T-helper 2 cell (primary cell): ENCODE measurements around the gene RAD21L1.
A peak's percentile ranks its signal among the peaks of the same experiment; 100 is the strongest.
"Not testable (repeated sequence)": the region's sequence is repeated elsewhere in the genome, so short reads cannot be mapped to it uniquely, and the experiment has no call there.

ENCODE experiments used
- DNase-seq, 5 experiments: peaks; one replicate each; pipeline versions ENCODE4 v3.0.0 to v3.0.0-alpha.2; 2012 to 2022

Gene RAD21L1

DNA sequence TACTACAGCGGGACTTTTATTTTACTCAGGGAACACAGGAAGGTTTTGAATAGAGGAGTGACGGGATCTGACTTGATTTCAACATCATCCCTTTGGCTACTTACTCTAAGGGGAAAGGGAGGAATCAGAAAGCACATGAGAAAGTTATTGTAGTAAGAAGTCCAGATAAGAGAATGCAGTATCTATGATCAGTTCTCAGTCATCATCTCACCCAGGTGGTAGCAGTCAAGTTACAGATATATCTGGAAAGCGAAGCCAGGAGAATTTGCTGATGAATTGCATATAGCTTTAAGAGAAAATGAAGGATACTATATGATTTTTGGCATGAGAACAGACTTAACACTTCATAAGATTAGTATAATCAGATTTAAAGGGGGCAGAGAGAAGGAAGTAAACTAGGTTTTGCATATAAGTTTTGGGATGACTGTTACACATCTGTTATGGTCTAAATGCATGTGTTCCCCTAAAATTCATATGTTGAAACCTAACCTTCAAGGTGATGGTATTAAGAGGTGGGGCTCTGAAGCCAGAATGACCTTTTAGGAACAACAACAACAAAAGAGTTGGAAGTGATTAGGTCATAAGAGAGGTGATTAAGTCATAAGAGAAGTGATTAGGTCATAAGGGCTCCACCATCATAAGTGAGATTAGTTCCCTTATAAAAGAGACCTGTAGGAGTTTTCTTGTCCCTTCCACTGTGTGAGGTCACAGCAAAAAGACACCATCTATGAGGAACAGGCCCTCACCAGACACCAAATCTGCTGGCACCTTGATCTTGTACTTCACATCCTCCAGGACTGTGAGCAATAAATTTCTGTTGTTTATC is 6.7 kb downstream of the RAD21L1 start:
- no peak for DNase-seq

DNA sequence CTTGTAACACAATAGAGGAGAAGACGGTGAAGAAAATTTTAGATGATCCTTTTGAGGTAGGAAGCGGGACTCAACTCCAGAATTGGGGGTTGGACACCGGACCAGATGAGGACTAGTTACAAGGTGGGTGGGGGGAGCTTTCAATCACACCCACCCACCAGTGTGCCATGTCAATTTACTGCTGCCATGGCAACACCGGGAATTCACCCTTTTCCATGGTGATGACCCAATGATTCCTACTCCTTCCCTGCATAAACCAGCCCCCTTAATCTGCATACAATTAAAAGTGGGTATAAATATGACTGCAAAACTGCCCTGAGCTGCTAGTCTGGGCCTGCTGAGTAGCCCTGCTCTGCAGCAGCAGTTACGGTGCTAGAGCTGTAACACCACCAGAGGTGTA is 14.7 kb downstream of the RAD21L1 start:
- no peak for DNase-seq

DNA sequence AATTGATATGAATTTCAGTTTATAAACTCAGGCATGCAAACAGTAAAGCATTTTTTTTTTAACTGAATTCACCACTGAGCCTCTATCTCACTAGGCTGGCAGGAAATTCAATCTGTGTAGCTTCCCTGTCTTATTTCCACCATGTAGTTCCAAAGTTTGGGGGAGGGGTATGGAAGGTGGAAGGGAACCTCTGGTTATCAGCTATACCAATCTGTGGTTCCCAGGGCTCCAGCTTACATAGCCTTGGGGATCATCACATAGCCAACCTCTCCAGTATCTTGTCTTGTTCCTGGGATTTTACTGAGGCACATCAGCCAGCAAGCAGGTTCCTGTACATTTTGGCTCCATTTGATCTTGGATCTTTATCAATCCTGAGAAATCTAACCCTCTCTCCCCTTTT is 15.6 kb downstream of the RAD21L1 start:
- no peak for DNase-seq

DNA sequence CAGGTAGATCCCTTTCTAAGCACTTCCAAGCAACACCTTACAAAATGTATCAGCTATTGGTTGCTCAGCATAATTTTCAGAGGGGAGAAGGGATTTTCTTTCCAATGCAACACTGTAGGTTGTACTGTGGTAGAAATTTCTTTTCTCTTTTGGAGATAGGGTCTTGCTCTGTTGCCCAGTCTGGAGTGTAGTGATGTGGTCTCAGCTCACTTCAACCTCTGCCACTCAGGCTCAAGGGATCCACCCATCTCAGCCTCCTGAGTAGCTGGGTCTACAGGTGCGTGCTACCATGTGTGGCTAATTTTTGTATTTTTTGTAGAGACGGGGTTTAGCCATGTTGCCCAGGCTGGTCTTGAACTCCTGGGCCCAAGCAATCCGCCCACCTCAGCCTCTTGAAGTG is 16.3 kb downstream of the RAD21L1 start:
- DNase-seq, result no peak

DNA sequence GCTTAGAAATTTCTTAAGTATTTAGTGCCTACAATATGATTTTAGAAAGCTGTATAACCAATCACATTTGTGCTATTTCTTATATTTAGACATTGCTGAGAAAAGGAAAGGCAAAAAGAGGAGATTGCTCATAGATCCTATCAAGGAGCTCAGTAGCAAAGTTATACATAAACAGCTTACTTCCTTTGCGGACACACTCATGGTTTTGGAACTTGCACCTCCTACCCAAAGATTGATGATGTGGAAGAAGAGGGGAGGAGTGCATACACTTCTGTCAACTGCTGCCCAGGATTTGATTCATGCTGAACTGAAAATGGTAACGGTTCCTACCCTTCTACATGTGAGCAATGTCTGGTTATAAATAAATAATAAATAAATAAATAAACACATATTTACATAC is 16.7 kb downstream of the RAD21L1 start:
- peak in 1 of 5 experiments; percentile 32 for DNase-seq

DNA sequence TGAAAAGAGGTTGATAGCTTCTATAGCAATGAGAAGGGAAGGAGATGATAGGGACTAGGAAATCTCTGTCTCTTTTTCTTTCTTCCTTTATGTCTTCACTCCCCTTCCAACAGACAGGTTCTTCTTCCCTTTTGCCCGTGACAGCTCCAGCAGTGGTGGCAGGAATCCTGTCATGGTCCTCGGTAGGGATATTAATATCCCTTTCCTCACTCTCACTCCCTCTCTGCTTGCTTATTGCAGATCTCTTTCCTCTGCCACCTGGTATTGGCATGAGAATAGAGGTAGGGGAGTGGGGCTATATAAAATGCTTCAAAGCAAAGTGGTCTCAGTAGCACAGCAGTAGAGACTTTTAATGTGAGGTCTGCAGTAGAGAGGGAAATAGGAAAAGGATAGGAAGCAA is 19.7 kb downstream of the RAD21L1 start:
- DNase-seq, result no peak

DNA sequence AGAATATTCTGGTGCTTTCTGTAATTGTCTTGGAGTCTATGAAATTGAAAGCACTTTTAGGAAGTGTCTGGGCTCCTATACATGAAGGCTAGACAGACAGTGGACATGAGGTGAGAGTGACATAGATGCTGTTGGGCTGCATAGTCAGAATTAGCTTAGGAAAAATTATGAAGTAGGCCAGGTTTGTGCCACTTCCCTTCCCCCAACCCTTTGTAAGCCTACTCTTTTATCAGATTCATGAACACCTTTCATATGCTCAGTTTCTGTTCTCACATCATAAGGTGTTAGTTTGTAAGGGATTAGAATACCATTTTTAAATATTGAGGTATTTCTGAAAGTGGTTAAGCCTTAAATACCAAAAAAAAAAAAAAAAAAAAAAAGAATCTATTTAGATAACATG is 21.8 kb downstream of the RAD21L1 start:
- DNase-seq, result no peak

DNA sequence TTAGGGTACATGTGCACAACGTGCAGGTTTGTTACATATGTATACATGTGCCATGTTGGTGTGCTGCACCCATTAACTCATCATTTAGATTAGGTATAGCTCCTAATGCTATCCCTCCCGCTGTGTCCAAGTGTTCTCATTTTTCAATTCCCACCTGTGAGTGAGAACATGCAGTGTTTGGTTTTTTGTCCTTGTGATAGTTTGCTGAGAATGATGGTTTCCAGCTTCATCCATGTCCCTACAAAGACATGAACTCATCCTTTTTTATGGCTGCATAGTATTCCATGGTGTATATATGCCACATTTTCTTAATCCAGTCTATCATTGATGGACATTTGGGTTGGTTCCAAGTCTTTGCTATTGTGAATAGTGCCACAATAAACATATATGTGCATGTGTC is 24.4 kb downstream of the RAD21L1 start:
- not testable (repeated sequence) for DNase-seq

DNA sequence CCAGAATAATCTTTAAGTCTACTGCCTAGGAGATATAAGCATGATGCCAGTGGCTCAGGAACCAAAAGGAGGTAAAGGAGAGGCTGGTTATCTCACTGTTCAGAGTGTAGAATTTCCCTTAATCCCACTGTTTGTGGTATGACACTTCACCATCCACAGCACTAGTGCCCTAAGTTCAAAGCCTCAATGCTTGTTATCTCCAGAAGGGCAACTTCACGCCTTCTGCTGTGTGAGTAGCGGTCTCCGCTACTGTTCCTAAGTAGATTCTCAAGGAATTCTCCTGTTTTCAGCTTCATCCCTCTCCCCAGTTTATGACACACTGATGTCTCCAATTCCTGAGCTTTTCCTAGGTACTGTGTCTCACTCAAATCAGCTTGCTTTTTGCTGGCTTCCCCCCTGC is 26.6 kb downstream of the RAD21L1 start:
- no peak for DNase-seq

DNA sequence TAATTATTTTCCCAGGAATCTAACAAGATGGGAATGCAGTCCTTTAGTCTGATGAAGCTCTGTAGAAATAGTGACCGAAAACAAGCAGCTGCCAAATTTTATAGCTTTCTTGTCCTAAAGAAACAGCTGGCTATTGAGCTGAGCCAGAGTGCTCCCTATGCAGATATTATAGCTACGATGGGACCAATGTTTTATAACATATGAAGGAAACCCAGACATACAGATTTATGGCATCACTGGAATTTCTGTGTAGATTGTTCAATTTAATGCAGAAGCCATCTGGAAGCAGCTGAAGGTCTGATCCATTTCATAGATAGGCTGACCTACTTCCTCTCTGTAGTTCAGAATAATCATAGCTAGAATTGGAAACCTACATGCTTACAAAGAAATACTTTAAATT is 28.4 kb downstream of the RAD21L1 start:
- DNase-seq, result no peak

DNA sequence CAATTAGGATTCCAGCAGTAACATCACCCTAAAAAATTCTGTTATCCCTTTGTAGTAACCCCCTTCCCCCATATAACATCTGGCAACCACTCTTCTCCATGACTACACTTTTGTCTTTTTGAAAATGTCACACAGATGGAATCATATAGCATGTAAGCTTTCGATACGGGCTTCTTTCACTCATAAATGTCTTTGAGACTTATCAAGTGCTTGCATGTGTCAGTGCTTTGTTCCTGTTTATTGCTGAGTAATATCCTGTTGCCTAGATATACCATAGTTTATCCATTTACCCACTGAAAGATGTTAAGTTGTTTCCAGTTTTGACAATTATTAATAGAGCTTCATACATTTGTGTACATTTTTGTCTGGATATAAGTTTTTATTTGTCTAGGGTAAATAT is 29.8 kb downstream of the RAD21L1 start:
- DNase-seq, result no peak

DNA sequence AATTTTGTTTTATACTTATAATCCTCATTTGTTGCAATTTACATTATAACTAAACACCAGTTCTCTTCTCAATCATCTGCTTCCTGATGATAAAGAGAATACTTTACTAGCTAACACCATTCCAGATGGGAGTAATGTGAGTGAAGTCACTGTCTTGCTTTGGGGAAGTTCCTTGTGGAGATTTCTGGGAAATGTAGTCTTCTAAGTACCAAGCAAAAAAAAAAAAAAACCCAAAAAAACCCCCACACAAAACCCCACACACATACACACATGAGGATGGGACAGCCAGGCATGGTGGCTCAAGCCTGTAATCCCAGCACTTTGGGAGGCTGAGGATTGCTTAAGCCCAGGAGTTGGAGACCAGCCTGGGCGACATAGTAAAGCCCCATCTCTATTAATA is 38.0 kb downstream of the RAD21L1 start:
- no peak for DNase-seq

DNA sequence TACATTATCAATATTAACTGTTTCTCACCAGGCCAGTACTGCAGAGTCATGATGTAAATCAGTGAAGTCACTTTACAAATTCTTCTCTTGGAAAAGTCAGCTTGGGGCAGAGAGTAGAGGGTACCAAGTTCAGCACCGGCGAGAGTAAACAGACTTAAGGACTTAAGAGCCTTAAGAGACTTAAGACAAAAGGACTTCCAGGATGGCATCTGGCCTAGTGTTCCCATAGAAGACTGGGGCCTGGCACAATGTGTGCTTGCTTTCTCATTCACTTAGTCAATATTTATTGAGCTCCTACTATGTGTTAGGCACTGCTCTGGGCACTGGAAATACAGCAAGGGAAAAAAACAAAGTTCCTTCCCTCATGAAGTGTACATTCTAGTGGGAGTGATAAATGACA is 38.9 kb downstream of the RAD21L1 start:
- DNase-seq, result no peak

DNA sequence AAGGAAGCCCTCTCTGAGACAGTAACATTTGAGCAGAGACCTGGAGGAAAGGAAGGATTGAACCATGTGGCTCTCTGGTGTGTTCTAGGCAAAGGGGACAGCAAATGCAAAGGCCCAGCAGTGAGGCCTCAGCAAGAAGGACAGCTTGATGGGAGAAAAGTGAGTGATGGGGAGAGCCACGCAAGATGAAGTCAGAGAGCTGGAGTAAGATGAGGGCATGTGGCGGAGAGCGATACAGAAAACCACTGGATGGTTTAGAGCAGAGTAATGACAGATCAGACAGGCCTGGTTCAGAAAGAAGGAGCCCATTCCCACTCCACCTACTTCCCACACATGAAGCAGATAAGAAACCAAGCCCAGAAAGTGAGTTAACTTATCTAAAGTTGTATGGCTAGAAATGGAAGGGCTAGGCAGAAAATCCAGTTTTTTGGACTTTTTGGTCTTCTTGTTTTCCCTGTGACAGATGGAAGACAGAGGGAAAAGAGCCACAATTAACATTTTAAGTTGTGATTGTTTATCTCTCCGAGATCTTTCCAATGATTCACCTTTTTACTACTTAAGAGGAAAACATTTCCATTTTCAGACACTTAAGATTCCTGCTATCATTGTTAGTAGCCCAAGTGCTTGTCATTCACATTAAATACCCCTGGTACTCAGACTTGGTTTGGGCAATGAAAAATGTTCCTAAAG is 39.5 kb downstream of the RAD21L1 start:
- no peak for DNase-seq

DNA sequence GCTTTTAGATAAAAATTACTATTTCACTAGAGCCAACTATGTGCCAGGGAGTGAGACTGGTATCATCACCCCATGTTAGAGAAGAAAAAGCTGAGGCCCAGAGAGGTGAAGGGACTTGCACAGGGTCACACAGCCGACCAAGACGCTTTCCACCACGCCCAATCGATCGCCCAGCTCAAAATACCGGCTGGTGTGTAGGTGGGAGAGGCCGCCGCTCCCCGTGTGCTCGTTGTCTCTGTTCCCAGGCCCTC is 40.0 kb downstream of the RAD21L1 start:
- DNase-seq, result no peak

DNA sequence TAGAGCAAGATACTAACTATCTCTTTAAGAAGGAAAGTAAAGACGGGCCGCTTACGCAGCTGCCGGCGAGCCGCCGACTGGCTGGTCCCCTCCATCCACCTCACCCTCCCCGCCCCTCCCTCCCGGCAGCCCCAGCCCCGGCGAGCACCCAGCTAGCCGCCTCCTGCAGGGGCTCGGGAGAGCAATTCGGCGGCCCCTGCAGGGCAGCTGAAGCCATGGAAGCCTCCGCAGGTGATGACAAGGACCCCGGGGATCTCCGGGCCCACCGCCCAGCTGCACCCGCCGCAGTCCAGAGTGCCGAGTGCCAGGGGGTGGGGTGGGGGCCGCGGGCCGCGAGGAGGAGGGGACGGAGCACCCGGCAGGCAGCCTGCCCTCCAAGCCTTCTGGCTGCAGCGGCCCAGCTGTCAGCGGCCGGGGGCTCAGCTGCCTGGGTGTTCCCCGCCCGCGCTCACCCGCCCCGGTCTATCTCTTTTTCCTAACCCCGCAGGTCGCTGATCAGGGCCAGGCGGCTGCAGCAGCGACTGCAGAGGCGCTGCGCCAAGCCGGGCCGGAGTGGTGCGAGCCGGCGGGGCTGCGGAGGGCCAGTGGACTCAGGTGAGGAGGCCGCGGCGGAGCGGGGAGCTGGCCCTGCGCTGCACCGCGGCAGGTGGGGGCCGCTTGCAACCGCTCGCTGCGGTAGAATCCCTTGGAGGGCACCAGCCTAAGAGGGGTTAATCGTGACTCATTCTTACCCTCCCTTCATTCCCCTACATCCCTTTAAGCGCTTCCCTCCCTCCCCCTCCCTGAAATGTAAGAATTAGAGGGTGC is 40.5 kb downstream of the RAD21L1 start, which contains the start of gene SNPH:
TSS of gene SNPH (plus strand) at position 128 of the 807 bp plus-strand sequence. CDS start 29,946 bp downstream, outside the sequence.
- peak; percentile 49 to 87 (median 61) for DNase-seq

DNA sequence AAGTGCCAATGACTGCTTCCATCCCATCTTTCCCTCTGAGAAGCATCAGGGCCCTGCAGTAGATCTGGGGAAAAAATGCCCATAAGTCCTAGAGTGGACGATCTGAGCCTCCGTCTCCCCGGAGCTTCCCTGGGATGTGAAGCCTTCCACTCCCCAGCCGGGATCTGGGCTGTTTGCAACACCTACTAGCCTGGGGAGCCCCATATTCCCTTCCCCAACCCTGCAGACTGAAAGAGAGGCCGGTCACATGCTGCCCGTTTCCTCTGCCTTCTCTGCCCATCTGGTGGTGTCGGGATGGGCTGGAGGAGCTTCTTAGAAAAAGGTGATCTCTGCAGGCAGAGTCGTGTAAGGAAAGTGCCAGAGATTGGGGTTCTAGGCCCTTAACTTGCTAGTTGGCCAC is 41.3 kb downstream of the RAD21L1 start:
- DNase-seq, result no peak

DNA sequence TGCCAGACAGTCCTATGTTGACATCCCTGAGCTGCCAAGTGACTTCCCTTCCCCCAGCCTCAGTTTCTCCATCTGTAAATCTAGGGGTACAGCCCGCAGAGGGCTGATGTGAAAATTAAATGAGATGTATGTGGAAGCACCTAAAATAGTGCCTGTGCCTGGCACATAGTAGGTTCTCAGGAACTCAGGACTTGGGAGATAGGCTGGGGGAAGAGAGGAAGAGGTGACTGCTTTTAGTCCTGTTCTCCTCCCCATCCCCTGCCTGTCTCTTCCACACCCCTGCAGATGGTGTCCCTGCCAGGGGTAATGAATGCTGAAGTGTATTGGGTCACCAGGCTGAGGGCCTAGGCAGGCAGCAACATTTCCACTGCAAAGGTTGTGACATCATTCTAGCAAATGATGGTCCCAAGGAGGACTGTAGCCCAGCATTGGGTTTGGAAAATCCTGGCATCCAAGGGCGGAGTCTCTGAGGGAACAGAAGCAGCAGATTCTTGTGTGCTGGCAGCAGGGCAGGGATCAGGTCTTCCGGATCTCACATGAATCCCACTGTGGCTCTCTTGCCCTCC is 42.0 kb downstream of the RAD21L1 start:
- no peak for DNase-seq

DNA sequence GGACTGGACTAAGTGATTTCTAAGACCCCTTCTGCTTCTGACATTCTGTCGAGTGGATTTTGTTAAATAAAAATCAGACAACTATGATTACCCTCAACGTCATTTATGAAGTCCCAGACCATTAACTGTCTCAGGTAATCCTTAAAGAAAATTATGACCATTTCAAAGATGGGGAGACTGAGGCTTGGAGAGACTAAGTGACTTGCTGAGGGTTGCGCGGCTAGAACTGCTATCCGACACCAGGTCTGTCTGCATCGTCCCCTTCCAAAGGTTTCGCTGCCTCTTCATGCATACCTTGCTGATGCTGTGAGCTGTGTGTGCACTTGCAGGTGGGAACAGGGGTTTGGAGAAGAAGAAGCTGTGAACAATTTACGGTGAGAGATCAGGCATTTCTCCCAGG is 43.4 kb downstream of the RAD21L1 start:
- no peak for DNase-seq

DNA sequence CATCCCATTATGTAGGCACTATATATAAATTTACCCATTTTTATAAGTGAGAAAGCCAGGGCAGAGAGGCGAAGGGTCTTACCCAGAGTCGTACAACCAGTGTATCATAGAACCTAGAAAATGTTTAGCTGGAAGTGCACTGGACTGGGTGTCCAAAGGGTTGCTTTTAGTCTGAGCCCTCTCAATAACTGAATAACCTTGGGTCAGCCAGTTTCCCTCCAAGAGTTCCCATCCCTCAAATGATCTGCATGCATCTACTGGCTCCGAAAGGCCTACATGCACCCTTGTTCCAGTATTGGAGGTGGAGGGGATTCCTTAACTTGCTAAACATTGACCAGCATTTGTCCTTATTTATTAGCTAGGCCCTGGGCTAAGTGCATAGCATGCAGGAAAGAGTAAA is 44.0 kb downstream of the RAD21L1 start:
- DNase-seq, result no peak

DNA sequence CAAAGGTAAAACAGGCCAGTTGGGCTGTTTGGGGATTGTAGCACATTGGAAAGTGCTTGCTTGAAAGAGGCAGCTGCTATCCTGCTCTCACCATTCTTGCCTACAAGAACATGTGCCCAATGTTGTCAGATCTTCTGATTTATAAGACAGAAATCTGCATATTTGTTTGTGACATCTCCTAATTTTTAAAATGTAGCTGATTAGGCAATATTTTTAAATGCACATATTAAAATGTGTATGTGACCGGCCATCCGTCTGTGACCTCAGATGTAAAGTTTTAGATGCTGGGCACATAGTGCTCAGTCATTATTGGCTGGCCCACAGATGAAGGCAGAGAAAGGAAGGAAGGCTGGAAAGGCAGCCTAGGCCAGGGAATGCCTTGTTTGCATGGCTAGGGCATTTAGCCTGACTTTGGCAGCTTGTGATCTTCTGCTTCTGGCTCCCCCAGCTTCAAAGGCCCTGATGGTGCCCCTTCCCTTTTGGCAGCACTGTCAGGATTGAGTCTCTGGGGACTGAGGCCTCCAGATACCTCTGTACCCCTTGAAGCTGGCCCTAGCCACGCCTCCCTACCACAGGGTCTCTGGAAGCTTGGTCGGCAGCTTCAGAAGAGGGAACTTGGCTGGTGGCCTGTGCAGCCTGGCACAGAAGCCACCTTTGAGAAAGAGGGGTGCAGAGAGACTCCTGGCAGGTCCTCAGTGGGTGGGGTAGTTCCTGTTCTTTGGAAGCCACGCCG is 46.7 kb downstream of the RAD21L1 start:
- DNase-seq, result no peak

DNA sequence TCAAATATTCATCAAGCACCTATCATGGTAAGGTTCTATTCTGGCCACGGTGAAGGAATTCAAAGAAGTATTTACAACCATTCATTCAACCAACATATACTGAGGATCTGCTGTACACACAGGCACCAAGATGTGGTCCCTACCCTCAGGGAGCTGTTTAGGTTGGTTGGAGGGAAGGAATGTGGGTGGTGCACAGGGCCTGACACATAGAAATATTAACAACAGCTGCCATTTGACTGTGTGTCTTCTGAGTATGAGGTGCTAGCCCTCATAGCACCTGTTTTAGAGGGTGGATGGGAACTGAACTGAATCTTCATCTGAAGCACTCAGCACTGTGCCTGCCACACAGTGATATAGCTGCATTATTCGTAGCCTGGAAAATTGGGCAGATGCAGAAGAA is 47.5 kb downstream of the RAD21L1 start:
- no peak for DNase-seq
